ENCODE measurements around the gene ZNF429. TPM values are rescaled to one million over a fixed set of nuclear protein-coding genes. Genes with fewer than 3 reads are reported as not detected.
"Not testable (repeated sequence)": the region's sequence is repeated elsewhere in the genome, so short reads cannot be mapped to it uniquely, and the experiment has no call there.

Gene ZNF429
- total RNA-seq, 1 experiment from 2014 or later = 1.6 TPM

GRCh38 chr19:21581646-21582240, 76.3 kb downstream of the ZNF429 start:
- no peak for DNase-seq (ENCODE audit: low read depth, low spot score)
- in situ Hi-C loops (cut with HindIII; ENCODE audit: low pct_unique_long_range_greater_than_20kb, low sequenced_read_pairs) = no loop called here

- in situ Hi-C loops (cut with HindIII; ENCODE audit: low pct_unique_long_range_greater_than_20kb, low sequenced_read_pairs) = no loop called here
These were observed 79.1 kb downstream of the ZNF429 start for GRCh38 chr19:21584537-21584936.

GRCh38 chr19:21585281-21585890, 80.0 kb downstream of the ZNF429 start:
- DNase-seq (ENCODE audit: low read depth, low spot score) = no peak
- in situ Hi-C loops (cut with HindIII; ENCODE audit: low pct_unique_long_range_greater_than_20kb, low sequenced_read_pairs) = no loop called here

More at GRCh38 chr19:21584537-21584936, 79.1 kb downstream of the ZNF429 start:
- DNase-seq (ENCODE audit: low read depth, low spot score) = no peak

- in situ Hi-C loops (cut with HindIII; ENCODE audit: low pct_unique_long_range_greater_than_20kb, low sequenced_read_pairs) = no loop called here
- no peak for DNase-seq (ENCODE audit: low read depth, low spot score)
These were observed 81.1 kb downstream of the ZNF429 start for GRCh38 chr19:21586311-21587116.

GRCh38 chr19:21587117-21587461, 81.7 kb downstream of the ZNF429 start:
- in situ Hi-C loops (cut with HindIII; ENCODE audit: low pct_unique_long_range_greater_than_20kb, low sequenced_read_pairs) = no loop called here
- no peak for DNase-seq (ENCODE audit: low read depth, low spot score)

GRCh38 chr19:21587549-21587948, 82.1 kb downstream of the ZNF429 start:
- in situ Hi-C loops (cut with HindIII; ENCODE audit: low pct_unique_long_range_greater_than_20kb, low sequenced_read_pairs) = no loop called here
- DNase-seq (ENCODE audit: low read depth, low spot score) = no peak

GRCh38 chr19:21588065-21588601, 82.7 kb downstream of the ZNF429 start:
- no peak for DNase-seq (ENCODE audit: low read depth, low spot score)
- in situ Hi-C loops (cut with HindIII; ENCODE audit: low pct_unique_long_range_greater_than_20kb, low sequenced_read_pairs) = no loop called here

- in situ Hi-C loops (cut with HindIII; ENCODE audit: low pct_unique_long_range_greater_than_20kb, low sequenced_read_pairs) = no loop called here
- no peak for DNase-seq (ENCODE audit: low read depth, low spot score)
These were observed 85.5 kb downstream of the ZNF429 start for GRCh38 chr19:21590867-21591266.

GRCh38 chr19:21593008-21593481, 87.6 kb downstream of the ZNF429 start:
- in situ Hi-C loops (cut with HindIII; ENCODE audit: low pct_unique_long_range_greater_than_20kb, low sequenced_read_pairs) = no loop called here
- DNase-seq (ENCODE audit: low read depth, low spot score) = no peak

GRCh38 chr19:21593502-21593901, 88.1 kb downstream of the ZNF429 start:
- DNase-seq (ENCODE audit: low read depth, low spot score) = no peak
- in situ Hi-C loops (cut with HindIII; ENCODE audit: low pct_unique_long_range_greater_than_20kb, low sequenced_read_pairs) = no loop called here

- in situ Hi-C loops (cut with HindIII; ENCODE audit: low pct_unique_long_range_greater_than_20kb, low sequenced_read_pairs) = no loop called here
- no peak for DNase-seq (ENCODE audit: low read depth, low spot score)
These were observed 88.8 kb downstream of the ZNF429 start for GRCh38 chr19:21593934-21594820.

GRCh38 chr19:21595185-21595584, 89.8 kb downstream of the ZNF429 start:
- no peak for DNase-seq (ENCODE audit: low read depth, low spot score)
- in situ Hi-C loops (cut with HindIII; ENCODE audit: low pct_unique_long_range_greater_than_20kb, low sequenced_read_pairs) = no loop called here

- no peak for DNase-seq (ENCODE audit: low read depth, low spot score)
- in situ Hi-C loops (cut with HindIII; ENCODE audit: low pct_unique_long_range_greater_than_20kb, low sequenced_read_pairs) = no loop called here
These were observed 96.8 kb downstream of the ZNF429 start for GRCh38 chr19:21602082-21602658.

- in situ Hi-C loops (cut with HindIII; ENCODE audit: low pct_unique_long_range_greater_than_20kb, low sequenced_read_pairs); DNase-seq (ENCODE audit: low read depth, low spot score): not testable (repeated sequence)
These were observed 97.4 kb downstream of the ZNF429 start for GRCh38 chr19:21602659-21603430.

- DNase-seq (ENCODE audit: low read depth, low spot score) = no peak
- in situ Hi-C loops (cut with HindIII; ENCODE audit: low pct_unique_long_range_greater_than_20kb, low sequenced_read_pairs) = no loop called here
These were observed 98.2 kb downstream of the ZNF429 start for GRCh38 chr19:21603431-21604231.

Measured in SK-MEL-5 (cell line).